Right lobe of liver (tissue), 4 donors: ENCODE measurements around the gene HTRA2.

Experiments used
- POLR2A ChIP-seq: fragments of 450-650 bp; IDR thresholded peaks from one replicate; pipeline ENCODE4 v1.6.1; 2017; ENCODE audit warnings: antibody characterized with exemption, mild to moderate bottlenecking
- TF ChIP-seq, protein P1 (sequence below), 4 donors: fragments of 200-600 bp in 3 of 4; fragments of 450-650 bp in 1 of 4; IDR thresholded peaks; one replicate each; pipeline versions ENCODE4 v1.5.1 to v1.8.0; 2016 to 2022; ENCODE audit warnings: antibody characterized with exemption in 4 of 4, mild to moderate bottlenecking in 2 of 4
- donor health status: DM: no; HTN: no; CAD: no.
- donor health status: DM: no; HTN: no; CAD: no.
- donor health status: DM: no; HTN: yes; CAD: no.

GRCh38 chr2:74572178-74572925, 42.6 kb downstream of the HTRA2 start:
- TF ChIP-seq, protein P1, sequence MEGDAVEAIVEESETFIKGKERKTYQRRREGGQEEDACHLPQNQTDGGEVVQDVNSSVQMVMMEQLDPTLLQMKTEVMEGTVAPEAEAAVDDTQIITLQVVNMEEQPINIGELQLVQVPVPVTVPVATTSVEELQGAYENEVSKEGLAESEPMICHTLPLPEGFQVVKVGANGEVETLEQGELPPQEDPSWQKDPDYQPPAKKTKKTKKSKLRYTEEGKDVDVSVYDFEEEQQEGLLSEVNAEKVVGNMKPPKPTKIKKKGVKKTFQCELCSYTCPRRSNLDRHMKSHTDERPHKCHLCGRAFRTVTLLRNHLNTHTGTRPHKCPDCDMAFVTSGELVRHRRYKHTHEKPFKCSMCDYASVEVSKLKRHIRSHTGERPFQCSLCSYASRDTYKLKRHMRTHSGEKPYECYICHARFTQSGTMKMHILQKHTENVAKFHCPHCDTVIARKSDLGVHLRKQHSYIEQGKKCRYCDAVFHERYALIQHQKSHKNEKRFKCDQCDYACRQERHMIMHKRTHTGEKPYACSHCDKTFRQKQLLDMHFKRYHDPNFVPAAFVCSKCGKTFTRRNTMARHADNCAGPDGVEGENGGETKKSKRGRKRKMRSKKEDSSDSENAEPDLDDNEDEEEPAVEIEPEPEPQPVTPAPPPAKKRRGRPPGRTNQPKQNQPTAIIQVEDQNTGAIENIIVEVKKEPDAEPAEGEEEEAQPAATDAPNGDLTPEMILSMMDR (IDR thresholded peaks at IDR 0.05), result no peak
- no peak for TF ChIP-seq POLR2A
